HepG2 (cell line): ENCODE data around the gene NONO. TPM values are rescaled to one million over a fixed set of nuclear protein-coding genes. Genes with fewer than 3 reads are reported as not detected.

Source experiments
- MIER2 ChIP-seq: IDR thresholded peaks from 2 replicates; pipeline ENCODE4 v1.6.1; 2016; ENCODE audit warnings: missing biosample characterization, missing genetic modification reagents
- PRMT3 ChIP-seq: sonication (generic); formaldehyde crosslinking; IDR thresholded peaks from 2 replicates; pipeline ENCODE4 v1.8.1; 2022; ENCODE audit warnings: low read depth, mild to moderate bottlenecking, moderate library complexity, missing genetic modification reagents, borderline replicate concordance
- SP5 ChIP-seq: IDR thresholded peaks from 2 replicates; pipeline ENCODE4 v1.6.1; 2016; ENCODE audit warnings: low read depth, borderline replicate concordance
- TCF12 ChIP-seq, 2 experiments: fragments of 450-650 bp in 1 of 2; sonication (generic) in 1 of 2; formaldehyde crosslinking in 1 of 2; IDR thresholded peaks; 2 replicates each; pipeline versions ENCODE4 v1.6.1 to v1.8.0; 2017 to 2022; ENCODE audit warnings: antibody characterized with exemption in 1 of 2, mild to moderate bottlenecking in 1 of 2, missing genetic modification reagents in 1 of 2, moderate library complexity in 1 of 2
- ZNF484 ChIP-seq: sonication (generic); formaldehyde crosslinking; IDR thresholded peaks from 2 replicates; pipeline ENCODE4 v1.5.1; 2020; ENCODE audit warnings: mild to moderate bottlenecking, low read depth, missing genetic modification reagents, borderline replicate concordance
- ZNF510 ChIP-seq: sonication (generic); formaldehyde crosslinking; IDR thresholded peaks from 2 replicates; pipeline ENCODE4 v1.4.0; 2020; ENCODE audit warnings: low read depth, mild to moderate bottlenecking, missing genetic modification reagents
- polyA plus RNA-seq, 8 experiments: library from polyadenylated mRNA; depleted of rRNA in 3 of 8; stranded (reverse) in 7 of 8; unstranded in 1 of 8; fragments of >200 nt; fragmentation: Illumina TruSeq in 4 of 8; extraction: Trizol in 4 of 8; gene quantifications; 2 replicates each; pipeline versions ENCODE4 v1.2.1 to v1.2.3, GENCODE V29; 2011 to 2016; ENCODE audit warnings: low read depth in 4 of 8, missing spikeins in 1 of 8, mixed read lengths in 1 of 8; ENCODE audit not compliant: insufficient read depth in 1 of 8
- total RNA-seq, 5 experiments: library from RNA; depleted of rRNA; stranded (reverse); fragments of >200 nt; fragmentation: Illumina TruSeq; extraction: Trizol; gene quantifications; 2 replicates each; pipeline ENCODE4 v1.2.3, GENCODE V29; 2016; ENCODE audit warnings: low read depth in 1 of 5
- TF ChIP-seq, protein P1 (sequence below): sonication (generic); formaldehyde crosslinking; IDR thresholded peaks from 2 replicates; pipeline ENCODE4 v1.8.1; 2023; ENCODE audit warnings: mild to moderate bottlenecking, missing genetic modification reagents
- TF ChIP-seq, protein P2 (sequence below): sonication (generic); formaldehyde crosslinking; IDR thresholded peaks from 2 replicates; pipeline ENCODE4 v1.8.0; 2022; ENCODE audit warnings: missing genetic modification reagents, mild to moderate bottlenecking, moderate library complexity, borderline replicate concordance
- TF ChIP-seq, protein P3 (sequence below): sonication (generic); formaldehyde crosslinking; IDR thresholded peaks from 2 replicates; pipeline ENCODE4 v1.8.1; 2023; ENCODE audit warnings: mild to moderate bottlenecking, moderate library complexity, missing genetic modification reagents
- TF ChIP-seq, protein P4 (sequence below): sonication (generic); formaldehyde crosslinking; IDR thresholded peaks from 2 replicates; pipeline ENCODE4 v1.5.1; 2020; ENCODE audit warnings: mild to moderate bottlenecking, missing genetic modification reagents, borderline replicate concordance
- TF ChIP-seq, protein P5 (sequence below): sonication (generic); formaldehyde crosslinking; IDR thresholded peaks from 2 replicates; pipeline ENCODE4 v1.4.0; 2020; ENCODE audit warnings: missing genetic modification reagents
- TF ChIP-seq, protein P6 (sequence below): sonication (generic); formaldehyde crosslinking; IDR thresholded peaks from 2 replicates; pipeline ENCODE4 v1.5.1; 2020; ENCODE audit warnings: missing genetic modification reagents, mild to moderate bottlenecking, borderline replicate concordance

Gene NONO
- total and polyA plus RNA-seq, 2 of the 13 experiments (the other 11 are each of a cell fraction or from before 2014, with no cell fraction given) = 408 to 605 TPM

DNA sequence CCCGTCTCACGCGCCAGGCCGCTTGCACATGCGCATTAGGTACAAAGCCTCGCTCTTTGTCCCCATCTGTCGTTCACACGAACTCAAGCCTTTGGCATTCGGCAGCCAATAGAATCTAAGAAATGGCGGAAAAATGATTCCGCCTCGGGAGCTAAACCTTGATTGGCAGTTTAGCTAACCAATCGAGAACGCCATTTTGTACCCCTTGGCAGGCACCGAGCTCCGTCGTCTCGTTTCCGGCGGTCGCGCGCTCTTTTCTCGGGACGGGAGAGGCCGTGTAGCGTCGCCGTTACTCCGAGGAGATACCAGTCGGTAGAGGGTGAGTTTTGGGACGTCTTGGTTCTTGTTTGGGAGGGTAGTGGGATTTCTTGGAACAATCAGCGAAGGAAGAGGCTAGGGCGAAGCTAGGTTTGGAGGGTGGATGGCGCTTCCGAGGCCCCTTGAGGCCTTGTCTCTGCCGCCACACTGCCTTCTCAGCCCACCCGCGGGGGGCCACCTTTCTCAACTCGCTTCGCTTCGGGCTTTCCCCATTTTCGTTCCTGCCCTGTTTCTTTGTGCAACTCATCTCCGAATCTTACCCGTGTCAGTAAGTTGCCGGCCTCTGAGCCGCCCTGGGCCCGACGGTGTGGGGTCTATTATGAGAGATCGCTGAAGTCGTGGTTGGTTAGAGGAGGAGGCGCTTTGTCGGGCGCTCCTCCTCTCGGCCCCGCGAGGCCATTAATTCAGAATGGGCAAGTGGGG lies at the start of gene NONO (continued):
- TF ChIP-seq, protein P1, sequence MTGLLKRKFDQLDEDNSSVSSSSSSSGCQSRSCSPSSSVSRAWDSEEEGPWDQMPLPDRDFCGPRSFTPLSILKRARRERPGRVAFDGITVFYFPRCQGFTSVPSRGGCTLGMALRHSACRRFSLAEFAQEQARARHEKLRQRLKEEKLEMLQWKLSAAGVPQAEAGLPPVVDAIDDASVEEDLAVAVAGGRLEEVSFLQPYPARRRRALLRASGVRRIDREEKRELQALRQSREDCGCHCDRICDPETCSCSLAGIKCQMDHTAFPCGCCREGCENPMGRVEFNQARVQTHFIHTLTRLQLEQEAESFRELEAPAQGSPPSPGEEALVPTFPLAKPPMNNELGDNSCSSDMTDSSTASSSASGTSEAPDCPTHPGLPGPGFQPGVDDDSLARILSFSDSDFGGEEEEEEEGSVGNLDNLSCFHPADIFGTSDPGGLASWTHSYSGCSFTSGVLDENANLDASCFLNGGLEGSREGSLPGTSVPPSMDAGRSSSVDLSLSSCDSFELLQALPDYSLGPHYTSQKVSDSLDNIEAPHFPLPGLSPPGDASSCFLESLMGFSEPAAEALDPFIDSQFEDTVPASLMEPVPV (CRISPR knock-in tag) = no peak
- TF ChIP-seq, protein P2, sequence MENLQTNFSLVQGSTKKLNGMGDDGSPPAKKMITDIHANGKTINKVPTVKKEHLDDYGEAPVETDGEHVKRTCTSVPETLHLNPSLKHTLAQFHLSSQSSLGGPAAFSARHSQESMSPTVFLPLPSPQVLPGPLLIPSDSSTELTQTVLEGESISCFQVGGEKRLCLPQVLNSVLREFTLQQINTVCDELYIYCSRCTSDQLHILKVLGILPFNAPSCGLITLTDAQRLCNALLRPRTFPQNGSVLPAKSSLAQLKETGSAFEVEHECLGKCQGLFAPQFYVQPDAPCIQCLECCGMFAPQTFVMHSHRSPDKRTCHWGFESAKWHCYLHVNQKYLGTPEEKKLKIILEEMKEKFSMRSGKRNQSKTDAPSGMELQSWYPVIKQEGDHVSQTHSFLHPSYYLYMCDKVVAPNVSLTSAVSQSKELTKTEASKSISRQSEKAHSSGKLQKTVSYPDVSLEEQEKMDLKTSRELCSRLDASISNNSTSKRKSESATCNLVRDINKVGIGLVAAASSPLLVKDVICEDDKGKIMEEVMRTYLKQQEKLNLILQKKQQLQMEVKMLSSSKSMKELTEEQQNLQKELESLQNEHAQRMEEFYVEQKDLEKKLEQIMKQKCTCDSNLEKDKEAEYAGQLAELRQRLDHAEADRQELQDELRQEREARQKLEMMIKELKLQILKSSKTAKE (CRISPR knock-in tag) = no peak
- TF ChIP-seq, protein P3, sequence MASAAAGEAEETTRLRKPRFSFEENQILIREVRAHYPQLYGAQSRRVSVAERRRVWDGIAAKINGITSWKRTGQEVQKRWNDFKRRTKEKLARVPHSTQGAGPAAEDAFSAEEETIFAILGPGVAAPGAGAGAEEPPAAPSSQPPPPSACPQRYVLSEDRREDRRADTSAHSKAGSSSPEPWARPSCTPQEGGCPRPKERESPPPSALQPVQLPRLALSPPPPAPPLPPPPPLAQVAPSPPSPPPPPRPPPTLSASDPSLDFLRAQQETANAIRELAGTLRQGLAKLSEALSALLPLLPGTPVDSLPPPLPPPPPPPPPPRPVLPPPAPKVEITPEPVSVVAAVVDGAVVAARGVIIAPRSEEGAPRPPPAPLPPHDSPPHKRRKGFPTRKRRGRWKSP (CRISPR knock-in tag) = no peak
- no peak for TF ChIP-seq PRMT3
- TF ChIP-seq SP5 (CRISPR knock-in tag) = no peak
- no peak for TF ChIP-seq ZNF510 (CRISPR knock-in tag)
- TF ChIP-seq, protein P4, sequence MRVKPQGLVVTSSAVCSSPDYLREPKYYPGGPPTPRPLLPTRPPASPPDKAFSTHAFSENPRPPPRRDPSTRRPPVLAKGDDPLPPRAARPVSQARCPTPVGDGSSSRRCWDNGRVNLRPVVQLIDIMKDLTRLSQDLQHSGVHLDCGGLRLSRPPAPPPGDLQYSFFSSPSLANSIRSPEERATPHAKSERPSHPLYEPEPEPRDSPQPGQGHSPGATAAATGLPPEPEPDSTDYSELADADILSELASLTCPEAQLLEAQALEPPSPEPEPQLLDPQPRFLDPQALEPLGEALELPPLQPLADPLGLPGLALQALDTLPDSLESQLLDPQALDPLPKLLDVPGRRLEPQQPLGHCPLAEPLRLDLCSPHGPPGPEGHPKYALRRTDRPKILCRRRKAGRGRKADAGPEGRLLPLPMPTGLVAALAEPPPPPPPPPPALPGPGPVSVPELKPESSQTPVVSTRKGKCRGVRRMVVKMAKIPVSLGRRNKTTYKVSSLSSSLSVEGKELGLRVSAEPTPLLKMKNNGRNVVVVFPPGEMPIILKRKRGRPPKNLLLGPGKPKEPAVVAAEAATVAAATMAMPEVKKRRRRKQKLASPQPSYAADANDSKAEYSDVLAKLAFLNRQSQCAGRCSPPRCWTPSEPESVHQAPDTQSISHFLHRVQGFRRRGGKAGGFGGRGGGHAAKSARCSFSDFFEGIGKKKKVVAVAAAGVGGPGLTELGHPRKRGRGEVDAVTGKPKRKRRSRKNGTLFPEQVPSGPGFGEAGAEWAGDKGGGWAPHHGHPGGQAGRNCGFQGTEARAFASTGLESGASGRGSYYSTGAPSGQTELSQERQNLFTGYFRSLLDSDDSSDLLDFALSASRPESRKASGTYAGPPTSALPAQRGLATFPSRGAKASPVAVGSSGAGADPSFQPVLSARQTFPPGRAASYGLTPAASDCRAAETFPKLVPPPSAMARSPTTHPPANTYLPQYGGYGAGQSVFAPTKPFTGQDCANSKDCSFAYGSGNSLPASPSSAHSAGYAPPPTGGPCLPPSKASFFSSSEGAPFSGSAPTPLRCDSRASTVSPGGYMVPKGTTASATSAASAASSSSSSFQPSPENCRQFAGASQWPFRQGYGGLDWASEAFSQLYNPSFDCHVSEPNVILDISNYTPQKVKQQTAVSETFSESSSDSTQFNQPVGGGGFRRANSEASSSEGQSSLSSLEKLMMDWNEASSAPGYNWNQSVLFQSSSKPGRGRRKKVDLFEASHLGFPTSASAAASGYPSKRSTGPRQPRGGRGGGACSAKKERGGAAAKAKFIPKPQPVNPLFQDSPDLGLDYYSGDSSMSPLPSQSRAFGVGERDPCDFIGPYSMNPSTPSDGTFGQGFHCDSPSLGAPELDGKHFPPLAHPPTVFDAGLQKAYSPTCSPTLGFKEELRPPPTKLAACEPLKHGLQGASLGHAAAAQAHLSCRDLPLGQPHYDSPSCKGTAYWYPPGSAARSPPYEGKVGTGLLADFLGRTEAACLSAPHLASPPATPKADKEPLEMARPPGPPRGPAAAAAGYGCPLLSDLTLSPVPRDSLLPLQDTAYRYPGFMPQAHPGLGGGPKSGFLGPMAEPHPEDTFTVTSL (CRISPR knock-in tag) = peak; percentile 48; the same call in 1 of the 2 replicates
- TF ChIP-seq ZNF484 (CRISPR knock-in tag) = no peak
- TF ChIP-seq, protein P5, sequence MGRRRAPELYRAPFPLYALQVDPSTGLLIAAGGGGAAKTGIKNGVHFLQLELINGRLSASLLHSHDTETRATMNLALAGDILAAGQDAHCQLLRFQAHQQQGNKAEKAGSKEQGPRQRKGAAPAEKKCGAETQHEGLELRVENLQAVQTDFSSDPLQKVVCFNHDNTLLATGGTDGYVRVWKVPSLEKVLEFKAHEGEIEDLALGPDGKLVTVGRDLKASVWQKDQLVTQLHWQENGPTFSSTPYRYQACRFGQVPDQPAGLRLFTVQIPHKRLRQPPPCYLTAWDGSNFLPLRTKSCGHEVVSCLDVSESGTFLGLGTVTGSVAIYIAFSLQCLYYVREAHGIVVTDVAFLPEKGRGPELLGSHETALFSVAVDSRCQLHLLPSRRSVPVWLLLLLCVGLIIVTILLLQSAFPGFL (CRISPR knock-in tag) = no peak
- no peak for TF ChIP-seq MIER2
- TF ChIP-seq, protein P6, sequence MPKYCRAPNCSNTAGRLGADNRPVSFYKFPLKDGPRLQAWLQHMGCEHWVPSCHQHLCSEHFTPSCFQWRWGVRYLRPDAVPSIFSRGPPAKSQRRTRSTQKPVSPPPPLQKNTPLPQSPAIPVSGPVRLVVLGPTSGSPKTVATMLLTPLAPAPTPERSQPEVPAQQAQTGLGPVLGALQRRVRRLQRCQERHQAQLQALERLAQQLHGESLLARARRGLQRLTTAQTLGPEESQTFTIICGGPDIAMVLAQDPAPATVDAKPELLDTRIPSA = no peak
- no peak for TF ChIP-seq TCF12 (IDR thresholded peaks at IDR 0.05)
- no peak for TF ChIP-seq TCF12 (CRISPR knock-in tag; IDR thresholded peaks at IDR 0.05)
